Epithelial cell of proximal tubule (primary cell): ENCODE measurements around the gene PCCA. TPM values are rescaled to one million over a fixed set of nuclear protein-coding genes. Genes with fewer than 3 reads are reported as not detected.

Experiments
- DNase-seq: peaks from one replicate; pipeline ENCODE4 v3.0.0-alpha.2; 2011; ENCODE audit warnings: low read depth
- H3K4me3 ChIP-seq: 2 replicates; pipeline ENCODE4 v1.5.1; 2011; ENCODE audit warnings: low read depth, mild to moderate bottlenecking, low read length
- total RNA-seq: library from RNA; depleted of rRNA; stranded (reverse); fragments of >200 nt; gene quantifications from 2 replicates; pipeline ENCODE4 v1.2.3, GENCODE V29; 2015
- TF ChIP-seq, protein P1 (sequence below): conservative IDR thresholded peaks from 2 replicates; pipeline ENCODE4 v1.5.1; 2012; ENCODE audit warnings: low read depth, mild to moderate bottlenecking, low read length

PCCA gene
- total RNA-seq, 1 donor from 2014 or later = 17.8 TPM

DNA sequence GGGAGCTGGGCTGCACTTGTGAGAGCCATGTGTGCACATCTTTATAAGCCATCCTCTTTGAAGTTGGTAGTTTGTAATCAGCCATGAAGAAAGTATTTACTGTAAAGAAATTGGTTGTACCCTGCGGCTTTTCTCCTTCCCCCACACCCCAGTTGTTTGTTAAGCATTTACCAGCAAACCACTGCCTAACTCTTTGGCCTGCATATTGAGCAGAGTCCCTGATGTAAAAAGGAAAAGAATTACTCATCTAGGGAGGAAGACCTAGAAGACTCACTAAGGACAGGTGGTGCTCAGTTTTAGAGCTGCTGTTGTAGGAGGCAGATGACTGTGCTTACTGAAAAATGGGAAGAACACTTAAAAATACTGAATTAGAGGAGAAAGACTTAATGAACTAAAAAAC, 245.3 kb downstream of the PCCA start:
- DNase-seq = peak; percentile 33
- TF ChIP-seq, protein P1, sequence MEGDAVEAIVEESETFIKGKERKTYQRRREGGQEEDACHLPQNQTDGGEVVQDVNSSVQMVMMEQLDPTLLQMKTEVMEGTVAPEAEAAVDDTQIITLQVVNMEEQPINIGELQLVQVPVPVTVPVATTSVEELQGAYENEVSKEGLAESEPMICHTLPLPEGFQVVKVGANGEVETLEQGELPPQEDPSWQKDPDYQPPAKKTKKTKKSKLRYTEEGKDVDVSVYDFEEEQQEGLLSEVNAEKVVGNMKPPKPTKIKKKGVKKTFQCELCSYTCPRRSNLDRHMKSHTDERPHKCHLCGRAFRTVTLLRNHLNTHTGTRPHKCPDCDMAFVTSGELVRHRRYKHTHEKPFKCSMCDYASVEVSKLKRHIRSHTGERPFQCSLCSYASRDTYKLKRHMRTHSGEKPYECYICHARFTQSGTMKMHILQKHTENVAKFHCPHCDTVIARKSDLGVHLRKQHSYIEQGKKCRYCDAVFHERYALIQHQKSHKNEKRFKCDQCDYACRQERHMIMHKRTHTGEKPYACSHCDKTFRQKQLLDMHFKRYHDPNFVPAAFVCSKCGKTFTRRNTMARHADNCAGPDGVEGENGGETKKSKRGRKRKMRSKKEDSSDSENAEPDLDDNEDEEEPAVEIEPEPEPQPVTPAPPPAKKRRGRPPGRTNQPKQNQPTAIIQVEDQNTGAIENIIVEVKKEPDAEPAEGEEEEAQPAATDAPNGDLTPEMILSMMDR = no peak
- H3K4me3 ChIP-seq = no peak overlapping the region

DNA sequence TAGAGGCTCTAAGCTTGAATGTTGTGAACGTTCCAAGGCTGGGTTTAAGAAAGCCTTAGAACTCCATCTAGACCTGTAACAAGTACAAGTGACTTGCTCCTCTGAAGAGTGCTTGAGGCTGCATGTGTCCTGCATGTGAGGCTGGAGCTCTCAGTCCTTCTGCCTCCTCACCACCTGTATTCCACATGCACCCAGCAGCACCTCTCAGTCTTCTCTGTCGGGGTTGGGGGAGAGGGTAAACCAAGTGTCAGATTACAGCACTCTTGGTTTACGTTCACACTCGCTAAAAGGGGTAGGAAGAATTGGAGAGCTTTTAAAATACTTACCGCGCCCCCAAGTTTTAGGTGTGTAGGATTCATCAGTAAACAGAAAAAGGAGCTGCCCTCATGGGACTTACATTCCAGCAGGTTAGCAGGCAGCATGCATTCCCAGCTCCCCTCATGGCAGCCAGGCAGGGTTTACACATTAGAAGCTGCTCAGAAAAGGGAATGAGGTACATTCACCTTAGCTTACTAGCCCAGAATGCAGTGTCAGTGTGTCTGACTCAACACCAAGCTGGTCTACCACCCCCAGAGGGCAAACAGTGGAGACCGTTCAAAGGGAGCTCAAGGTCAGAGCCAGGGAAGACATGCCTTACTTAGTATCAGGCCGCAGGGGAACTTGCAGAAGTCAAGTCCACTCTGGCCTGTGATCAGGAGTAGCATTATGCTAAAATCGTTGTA, 248.1 kb downstream of the PCCA start:
- TF ChIP-seq, protein P1 = no peak
- H3K4me3 ChIP-seq = no peak overlapping the region
- no peak for DNase-seq

DNA sequence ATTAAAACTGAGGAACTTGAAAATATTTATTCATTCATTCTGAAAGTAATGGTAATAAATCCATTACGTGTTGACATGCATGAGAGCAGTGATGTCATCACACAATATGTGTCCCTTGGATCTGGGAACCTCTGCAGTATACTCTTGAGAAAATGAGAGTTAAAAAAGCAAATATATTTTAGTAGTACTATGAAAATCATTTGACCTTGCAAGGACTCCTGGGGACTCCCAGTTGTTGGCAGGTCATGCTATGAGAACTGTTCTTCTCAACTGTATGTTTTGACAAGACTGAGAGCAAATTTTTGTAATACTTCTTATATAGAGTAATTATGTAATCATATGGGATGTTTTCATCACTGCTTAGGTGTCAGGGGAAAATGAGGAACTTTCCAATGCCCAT, 249.4 kb downstream of the PCCA start:
- DNase-seq = no peak
- TF ChIP-seq, protein P1 = no peak
- H3K4me3 ChIP-seq = no peak overlapping the region

DNA sequence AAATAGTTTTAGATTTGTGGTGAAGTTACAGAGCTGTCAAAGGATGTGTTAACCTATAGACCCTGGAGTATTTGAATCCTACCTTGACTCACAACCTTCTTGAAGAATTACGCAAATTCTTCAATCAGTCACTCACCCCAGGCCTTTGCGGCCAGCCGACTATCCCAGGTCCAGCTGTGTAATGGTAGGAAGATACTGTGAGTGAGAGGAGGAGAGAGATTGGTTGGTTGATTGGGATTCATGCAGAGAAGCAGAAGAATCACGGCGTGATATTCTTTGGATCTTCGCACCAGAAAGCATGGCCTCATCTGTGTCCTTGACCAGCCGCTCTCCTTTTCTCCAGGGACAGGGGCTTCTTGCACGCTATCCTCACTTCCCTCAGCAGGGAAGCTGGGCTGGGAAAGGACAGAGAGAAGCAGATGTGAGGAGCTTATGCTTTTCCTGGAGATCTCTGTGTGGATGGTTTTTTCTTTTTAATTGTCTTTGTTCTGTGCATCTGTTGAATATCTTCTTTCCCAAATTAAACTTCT, 250.6 kb downstream of the PCCA start:
- no peak for DNase-seq
- H3K4me3 ChIP-seq = no peak overlapping the region
- TF ChIP-seq, protein P1 = no peak

DNA sequence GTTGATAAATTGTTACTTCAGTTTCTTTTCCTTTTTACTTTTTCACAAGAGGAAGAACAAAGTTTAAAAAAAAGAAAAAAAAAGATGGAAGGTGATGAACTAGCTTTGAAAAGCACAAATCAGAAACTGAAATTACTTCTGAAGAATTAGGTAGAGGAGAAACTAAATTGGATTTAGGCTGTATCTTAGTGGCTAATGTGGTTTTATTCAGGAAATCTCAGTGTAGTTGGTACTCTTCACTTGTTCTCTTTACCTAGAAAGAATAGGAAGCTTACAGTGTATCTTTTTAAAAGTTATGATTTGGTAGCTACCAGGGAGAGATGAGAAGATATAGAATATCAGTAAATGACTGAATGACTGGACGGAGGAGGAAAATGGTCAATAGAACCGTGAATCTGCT, 252.0 kb downstream of the PCCA start:
- no peak overlapping the region for H3K4me3 ChIP-seq
- DNase-seq = no peak
- TF ChIP-seq, protein P1 = no peak

DNA sequence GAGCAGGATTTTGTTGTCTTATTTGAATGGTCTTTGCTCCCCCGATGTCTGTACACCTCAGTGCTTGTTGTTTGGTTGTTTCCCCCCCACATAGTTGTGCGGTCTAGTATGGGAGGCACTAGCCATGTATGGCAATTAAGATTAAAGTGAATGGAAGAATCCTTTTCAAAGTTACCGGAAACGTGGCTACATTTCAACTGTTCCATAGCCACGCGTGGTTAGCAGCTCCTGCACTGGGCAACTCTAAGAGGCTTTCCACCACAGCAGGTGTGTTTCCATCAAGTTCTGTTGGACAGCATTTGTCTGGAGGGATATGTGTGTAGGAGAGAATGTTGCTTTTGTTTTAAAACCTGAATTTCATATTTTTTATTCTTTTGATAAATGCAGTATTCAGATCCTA, 252.4 kb downstream of the PCCA start:
- no peak for DNase-seq
- TF ChIP-seq, protein P1 = no peak
- H3K4me3 ChIP-seq = no peak overlapping the region

DNA sequence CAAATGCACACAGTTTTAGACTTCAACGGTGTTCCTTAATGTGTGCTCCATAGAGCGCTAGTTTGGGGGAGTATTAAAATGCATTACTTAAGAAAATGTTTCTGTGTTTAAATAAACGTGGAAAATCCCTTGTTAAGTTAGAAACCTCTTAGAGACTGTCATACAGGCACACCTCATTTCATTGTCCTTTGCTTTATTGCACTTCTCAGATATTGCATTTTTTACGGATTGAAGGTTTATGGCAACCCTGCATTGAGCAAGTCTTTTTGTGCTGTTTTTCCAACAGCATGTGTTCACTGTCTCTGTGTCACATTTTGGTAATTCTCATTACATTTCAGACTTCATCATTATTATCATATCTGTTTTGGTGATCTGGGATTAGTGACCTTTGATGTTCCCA, 255.7 kb downstream of the PCCA start:
- H3K4me3 ChIP-seq = no peak overlapping the region
- no peak for DNase-seq
- TF ChIP-seq, protein P1 = no peak
